Neural cell (in vitro differentiated cells): ENCODE data around the gene SEC61G. TPM values are rescaled to one million over a fixed set of nuclear protein-coding genes. Genes with fewer than 3 reads are reported as not detected.

Source experiments
- H2AFZ ChIP-seq: fragments of 200-600, 300-800 bp; sonication (generic), shearing (Covaris generic); 2 replicates; pipeline ENCODE4 v1.6.0; 2014; ENCODE audit warnings: low read depth, mild to moderate bottlenecking, antibody characterized with exemption, low read length, moderate library complexity
- H3F3A ChIP-seq: fragments of 200-600 bp; shearing (Covaris generic); 2 replicates; pipeline ENCODE4 v1.6.1; 2016; ENCODE audit warnings: mild to moderate bottlenecking, moderate library complexity, mixed read lengths, antibody characterized with exemption, low read length; ENCODE audit not compliant: insufficient read depth, poor library complexity, severe bottlenecking
- H3K27ac ChIP-seq: fragments of 200-600, 300-800 bp; sonication (generic), shearing (Covaris generic); 2 replicates; pipeline ENCODE4 v1.5.1; 2014; ENCODE audit warnings: mild to moderate bottlenecking, low read length, moderate library complexity
- H3K27me3 ChIP-seq: fragments of 300-800, 200-600 bp; sonication (generic), shearing (Covaris generic); 2 replicates; pipeline ENCODE4 v1.6.0; 2014; ENCODE audit warnings: mild to moderate bottlenecking, low read depth, low read length, moderate library complexity; ENCODE audit not compliant: insufficient read depth
- H3K36me3 ChIP-seq: fragments of 300-800, 200-600 bp; sonication (generic), shearing (Covaris generic); 2 replicates; pipeline ENCODE4 v1.5.1; 2014; ENCODE audit warnings: mild to moderate bottlenecking, antibody characterized with exemption, low read length, moderate library complexity; ENCODE audit not compliant: insufficient read depth
- H3K4me2 ChIP-seq: fragments of 300-800, 200-600 bp; sonication (generic), shearing (Covaris generic); 2 replicates; pipeline ENCODE4 v1.6.0; 2014; ENCODE audit warnings: mild to moderate bottlenecking, low read length
- H3K4me3 ChIP-seq: fragments of 300-800, 200-600 bp; sonication (generic), shearing (Covaris generic); 2 replicates; pipeline ENCODE4 v1.5.1; 2014; ENCODE audit warnings: mild to moderate bottlenecking, low read length, moderate library complexity
- H3K79me2 ChIP-seq: fragments of 200-600 bp; shearing (Covaris generic); replicated peaks from 2 replicates; pipeline ENCODE4 v1.6.0; 2014; ENCODE audit warnings: mild to moderate bottlenecking, low read length, moderate library complexity; ENCODE audit not compliant: insufficient read depth
- H3K9ac ChIP-seq: fragments of 300-800, 200-600 bp; sonication (generic), shearing (Covaris generic); 2 replicates; pipeline ENCODE4 v1.6.1; 2016; ENCODE audit warnings: mild to moderate bottlenecking, low read length, mixed read lengths
- H3K9me2 ChIP-seq: fragments of 200-600 bp; shearing (Covaris generic); 2 replicates; pipeline ENCODE4 v1.6.1; 2016; ENCODE audit warnings: mild to moderate bottlenecking, low read length, mixed read lengths; ENCODE audit not compliant: insufficient read depth
- H3K9me3 ChIP-seq: fragments of 200-600, 300-800 bp; sonication (generic), shearing (Covaris generic); 2 replicates; pipeline ENCODE4 v1.6.1; 2016; ENCODE audit warnings: mild to moderate bottlenecking, mixed run types, low read length, moderate library complexity, mixed read lengths
- H4K20me1 ChIP-seq: fragments of 200-600 bp; shearing (Covaris generic); 2 replicates; pipeline ENCODE4 v1.6.1; 2016; ENCODE audit warnings: mild to moderate bottlenecking, mixed run types; ENCODE audit not compliant: insufficient read depth
- EP300 ChIP-seq: fragments of 450-650 bp; conservative IDR thresholded peaks from 2 replicates; pipeline ENCODE4 v1.6.1; 2014; ENCODE audit warnings: antibody characterized with exemption, mild to moderate bottlenecking, moderate library complexity; ENCODE audit not compliant: poor library complexity, severe bottlenecking
- EZH2 ChIP-seq: fragments of 200-600, 300-800 bp; shearing (Covaris generic), sonication (generic); IDR thresholded peaks from 2 replicates; pipeline ENCODE4 v1.6.1; 2014; ENCODE audit warnings: antibody characterized with exemption, low read length, borderline replicate concordance, mild to moderate bottlenecking; ENCODE audit not compliant: insufficient read depth, poor library complexity, severe bottlenecking
- MXI1 ChIP-seq: fragments of 450-650 bp; conservative IDR thresholded peaks from 2 replicates; pipeline ENCODE4 v1.6.1; 2014; ENCODE audit warnings: antibody characterized with exemption, mild to moderate bottlenecking; ENCODE audit not compliant: poor library complexity, severe bottlenecking
- POLR2AphosphoS5 ChIP-seq: IDR thresholded peaks from 2 replicates; pipeline ENCODE4 v1.6.1; 2012
- RAD21 ChIP-seq: fragments of 450-650 bp; conservative IDR thresholded peaks from 2 replicates; pipeline ENCODE4 v1.6.1; 2014; ENCODE audit warnings: antibody characterized with exemption, mild to moderate bottlenecking, moderate library complexity
- SMC3 ChIP-seq: fragments of 450-650 bp; conservative IDR thresholded peaks from 2 replicates; pipeline ENCODE4 v1.6.1; 2014; ENCODE audit warnings: antibody characterized with exemption, mild to moderate bottlenecking, moderate library complexity; ENCODE audit not compliant: poor library complexity
- TAF1 ChIP-seq: IDR thresholded peaks from 2 replicates; pipeline ENCODE4 v1.6.1; 2012; ENCODE audit warnings: low read depth
- polyA plus RNA-seq: library from polyadenylated mRNA; depleted of rRNA; stranded (reverse); fragments of >200 nt; gene quantifications from 2 replicates; pipeline ENCODE4 v1.2.3, GENCODE V29; 2014
- TF ChIP-seq, protein P1 (sequence below): IDR thresholded peaks from 2 replicates; pipeline ENCODE4 v1.6.1; 2012; ENCODE audit warnings: borderline replicate concordance
- TF ChIP-seq, protein P2 (sequence below): fragments of 450-650 bp; IDR thresholded peaks from 2 replicates; pipeline ENCODE4 v1.5.1; 2014; ENCODE audit warnings: antibody characterized with exemption, mild to moderate bottlenecking, moderate library complexity; ENCODE audit not compliant: poor library complexity, severe bottlenecking

SEC61G gene
- polyA plus RNA-seq, 1 donor from 2014 or later = 2,117 TPM

DNA sequence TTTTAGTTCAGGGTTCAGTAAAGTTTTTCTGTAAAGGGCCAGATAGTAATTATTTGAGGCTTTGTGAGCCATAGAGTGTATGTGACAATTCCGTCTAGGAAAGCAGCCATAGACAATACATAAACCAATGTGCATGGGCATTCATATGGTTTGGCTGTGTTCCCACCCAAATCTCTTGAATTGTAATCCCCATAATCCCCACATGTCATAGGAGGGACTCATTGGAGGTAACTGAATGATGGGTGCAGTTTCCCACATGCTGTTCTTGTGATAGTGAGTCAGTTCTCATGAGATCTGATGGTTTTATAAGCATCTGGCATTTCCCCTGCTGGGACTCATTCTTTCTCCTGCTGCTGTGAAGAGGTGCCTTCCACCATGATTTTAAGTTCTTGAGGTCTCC, 29.9 kb downstream of the SEC61G start:
- Histone ChIP-seq H3K9ac (no peak overlapping the region), H4K20me1 (no peaks in the 10 kb centered on the region), H3K36me3 (no peaks in the 10 kb centered on the region), H3K27ac (no peak overlapping the region), H3K9me3 (no peaks in the 10 kb centered on the region), H3K4me3 (no peak overlapping the region), H3K27me3 (no peaks in the 10 kb centered on the region), H3K4me2 (no peak overlapping the region), H2AFZ (no peak overlapping the region), H3K9me2 (no peaks in the 10 kb centered on the region), H3K79me2 (no peaks in the 10 kb centered on the region), H3F3A (no peaks in the 10 kb centered on the region)
- TF ChIP-seq SMC3 (no peak), TAF1 (no peak), RAD21 (no peak), EZH2 (no peak), POLR2AphosphoS5 (no peak)
- TF ChIP-seq, protein P1, sequence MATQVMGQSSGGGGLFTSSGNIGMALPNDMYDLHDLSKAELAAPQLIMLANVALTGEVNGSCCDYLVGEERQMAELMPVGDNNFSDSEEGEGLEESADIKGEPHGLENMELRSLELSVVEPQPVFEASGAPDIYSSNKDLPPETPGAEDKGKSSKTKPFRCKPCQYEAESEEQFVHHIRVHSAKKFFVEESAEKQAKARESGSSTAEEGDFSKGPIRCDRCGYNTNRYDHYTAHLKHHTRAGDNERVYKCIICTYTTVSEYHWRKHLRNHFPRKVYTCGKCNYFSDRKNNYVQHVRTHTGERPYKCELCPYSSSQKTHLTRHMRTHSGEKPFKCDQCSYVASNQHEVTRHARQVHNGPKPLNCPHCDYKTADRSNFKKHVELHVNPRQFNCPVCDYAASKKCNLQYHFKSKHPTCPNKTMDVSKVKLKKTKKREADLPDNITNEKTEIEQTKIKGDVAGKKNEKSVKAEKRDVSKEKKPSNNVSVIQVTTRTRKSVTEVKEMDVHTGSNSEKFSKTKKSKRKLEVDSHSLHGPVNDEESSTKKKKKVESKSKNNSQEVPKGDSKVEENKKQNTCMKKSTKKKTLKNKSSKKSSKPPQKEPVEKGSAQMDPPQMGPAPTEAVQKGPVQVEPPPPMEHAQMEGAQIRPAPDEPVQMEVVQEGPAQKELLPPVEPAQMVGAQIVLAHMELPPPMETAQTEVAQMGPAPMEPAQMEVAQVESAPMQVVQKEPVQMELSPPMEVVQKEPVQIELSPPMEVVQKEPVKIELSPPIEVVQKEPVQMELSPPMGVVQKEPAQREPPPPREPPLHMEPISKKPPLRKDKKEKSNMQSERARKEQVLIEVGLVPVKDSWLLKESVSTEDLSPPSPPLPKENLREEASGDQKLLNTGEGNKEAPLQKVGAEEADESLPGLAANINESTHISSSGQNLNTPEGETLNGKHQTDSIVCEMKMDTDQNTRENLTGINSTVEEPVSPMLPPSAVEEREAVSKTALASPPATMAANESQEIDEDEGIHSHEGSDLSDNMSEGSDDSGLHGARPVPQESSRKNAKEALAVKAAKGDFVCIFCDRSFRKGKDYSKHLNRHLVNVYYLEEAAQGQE = no peak

DNA sequence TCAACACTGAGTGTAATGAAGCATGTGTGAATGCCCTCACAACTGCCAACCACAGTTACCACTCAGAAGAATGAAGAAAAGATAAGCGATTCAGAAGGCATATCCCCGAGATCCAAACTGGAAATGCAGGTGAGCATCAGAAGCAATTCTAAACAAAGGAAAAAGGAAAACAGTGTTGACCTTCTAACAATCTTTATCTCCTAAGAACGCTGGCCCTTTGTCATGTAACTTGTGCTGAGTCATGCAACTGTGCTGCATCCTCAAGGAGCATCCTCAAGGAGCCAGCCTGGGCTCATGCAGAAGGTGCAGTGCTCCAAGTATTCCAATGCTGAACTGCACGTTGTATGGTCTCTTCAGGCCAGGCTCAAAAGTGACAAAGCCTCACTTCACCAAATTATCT, 30.6 kb downstream of the SEC61G start:
- Histone ChIP-seq H4K20me1 (no peaks in the 10 kb centered on the region), H3K36me3 (no peaks in the 10 kb centered on the region), H3K9me3 (no peaks in the 10 kb centered on the region), H3F3A (no peaks in the 10 kb centered on the region), H3K9me2 (no peaks in the 10 kb centered on the region), H3K79me2 (no peaks in the 10 kb centered on the region), H3K9ac (no peak overlapping the region), H2AFZ (no peak overlapping the region), H3K4me3 (no peak overlapping the region), H3K4me2 (no peak overlapping the region), H3K27me3 (no peaks in the 10 kb centered on the region), H3K27ac (no peak overlapping the region)
- TF ChIP-seq MXI1 = no peak
- TF ChIP-seq EZH2 = no peak
- no peak for TF ChIP-seq POLR2AphosphoS5
- TF ChIP-seq, protein P1 = no peak
- no peak for TF ChIP-seq EP300
- no peak for TF ChIP-seq RAD21
- no peak for TF ChIP-seq SMC3
- TF ChIP-seq TAF1 = no peak
- TF ChIP-seq, protein P2, sequence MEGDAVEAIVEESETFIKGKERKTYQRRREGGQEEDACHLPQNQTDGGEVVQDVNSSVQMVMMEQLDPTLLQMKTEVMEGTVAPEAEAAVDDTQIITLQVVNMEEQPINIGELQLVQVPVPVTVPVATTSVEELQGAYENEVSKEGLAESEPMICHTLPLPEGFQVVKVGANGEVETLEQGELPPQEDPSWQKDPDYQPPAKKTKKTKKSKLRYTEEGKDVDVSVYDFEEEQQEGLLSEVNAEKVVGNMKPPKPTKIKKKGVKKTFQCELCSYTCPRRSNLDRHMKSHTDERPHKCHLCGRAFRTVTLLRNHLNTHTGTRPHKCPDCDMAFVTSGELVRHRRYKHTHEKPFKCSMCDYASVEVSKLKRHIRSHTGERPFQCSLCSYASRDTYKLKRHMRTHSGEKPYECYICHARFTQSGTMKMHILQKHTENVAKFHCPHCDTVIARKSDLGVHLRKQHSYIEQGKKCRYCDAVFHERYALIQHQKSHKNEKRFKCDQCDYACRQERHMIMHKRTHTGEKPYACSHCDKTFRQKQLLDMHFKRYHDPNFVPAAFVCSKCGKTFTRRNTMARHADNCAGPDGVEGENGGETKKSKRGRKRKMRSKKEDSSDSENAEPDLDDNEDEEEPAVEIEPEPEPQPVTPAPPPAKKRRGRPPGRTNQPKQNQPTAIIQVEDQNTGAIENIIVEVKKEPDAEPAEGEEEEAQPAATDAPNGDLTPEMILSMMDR = no peak
